Vagina (tissue), 2 donors: Measurements from ENCODE around the gene CALML4. TPM values are rescaled to one million over a fixed set of nuclear protein-coding genes. Genes with fewer than 3 reads are reported as not detected.

Experiments used
- DNase-seq, 2 donors: peaks; one replicate each; pipeline ENCODE4 v3.0.0-alpha.2; 2017; ENCODE audit errors: extremely low spot score in 2 of 2
- H3K27ac ChIP-seq: fragments of 200-600 bp; sonication (generic); one replicate; pipeline ENCODE4 v1.5.1; 2019
- H3K27me3 ChIP-seq: fragments of 200-600 bp; sonication (generic); one replicate; pipeline ENCODE4 v1.5.1; 2019
- H3K36me3 ChIP-seq, 2 donors: fragments of 200-600 bp; sonication (generic); one replicate each; pipeline ENCODE4 v1.5.1; 2017 to 2019
- H3K4me1 ChIP-seq: fragments of 200-600 bp; sonication (generic); one replicate; pipeline ENCODE4 v1.5.1; 2019
- H3K4me3 ChIP-seq, 2 donors: fragments of 200-600 bp; sonication (generic); 1 replicate in 1 of 2; 2 replicates in 1 of 2; pipeline ENCODE4 v1.5.1; 2016 to 2019
- H3K9me3 ChIP-seq: fragments of 200-600 bp; sonication (generic); one replicate; pipeline ENCODE4 v1.5.1; 2019
- POLR2A ChIP-seq, 2 donors: fragments of 450-650 bp; IDR thresholded peaks; one replicate each; pipeline ENCODE4 v1.6.1; 2017; ENCODE audit warnings: antibody characterized with exemption in 2 of 2, mild to moderate bottlenecking in 2 of 2, moderate library complexity in 2 of 2
- POLR2AphosphoS5 ChIP-seq, 2 donors: sonication (generic); formaldehyde crosslinking; IDR thresholded peaks; one replicate each; pipeline ENCODE4 v1.9.0; 2017; ENCODE audit warnings: antibody characterized with exemption in 2 of 2, mild to moderate bottlenecking in 2 of 2, low read depth in 1 of 2; ENCODE audit not compliant: insufficient read depth in 1 of 2
- intact Hi-C: fragments of 100-400 bp; cut with DNase I; formaldehyde crosslinking; loops from one replicate; pipeline ENCODE4 v1.15.1; 2023
- total RNA-seq: library from RNA; depleted of rRNA; stranded (reverse); fragments of >200 nt; gene quantifications from one replicate; pipeline ENCODE4 v1.2.3, GENCODE V29; 2016
- TF ChIP-seq, protein P1 (sequence below), 3 experiments: fragments of 450-650 bp in 2 of 3; fragments of 200-600 bp in 1 of 3; sonication (generic) in 1 of 3; IDR thresholded peaks; one replicate each; pipeline ENCODE4 v1.5.1; 2017 to 2019; ENCODE audit warnings: antibody characterized with exemption in 3 of 3, mild to moderate bottlenecking in 2 of 3, moderate library complexity in 2 of 3

Gene CALML4, protein sequence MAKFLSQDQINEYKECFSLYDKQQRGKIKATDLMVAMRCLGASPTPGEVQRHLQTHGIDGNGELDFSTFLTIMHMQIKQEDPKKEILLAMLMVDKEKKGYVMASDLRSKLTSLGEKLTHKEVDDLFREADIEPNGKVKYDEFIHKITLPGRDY
- total RNA-seq, result 6.1 TPM

DNA sequence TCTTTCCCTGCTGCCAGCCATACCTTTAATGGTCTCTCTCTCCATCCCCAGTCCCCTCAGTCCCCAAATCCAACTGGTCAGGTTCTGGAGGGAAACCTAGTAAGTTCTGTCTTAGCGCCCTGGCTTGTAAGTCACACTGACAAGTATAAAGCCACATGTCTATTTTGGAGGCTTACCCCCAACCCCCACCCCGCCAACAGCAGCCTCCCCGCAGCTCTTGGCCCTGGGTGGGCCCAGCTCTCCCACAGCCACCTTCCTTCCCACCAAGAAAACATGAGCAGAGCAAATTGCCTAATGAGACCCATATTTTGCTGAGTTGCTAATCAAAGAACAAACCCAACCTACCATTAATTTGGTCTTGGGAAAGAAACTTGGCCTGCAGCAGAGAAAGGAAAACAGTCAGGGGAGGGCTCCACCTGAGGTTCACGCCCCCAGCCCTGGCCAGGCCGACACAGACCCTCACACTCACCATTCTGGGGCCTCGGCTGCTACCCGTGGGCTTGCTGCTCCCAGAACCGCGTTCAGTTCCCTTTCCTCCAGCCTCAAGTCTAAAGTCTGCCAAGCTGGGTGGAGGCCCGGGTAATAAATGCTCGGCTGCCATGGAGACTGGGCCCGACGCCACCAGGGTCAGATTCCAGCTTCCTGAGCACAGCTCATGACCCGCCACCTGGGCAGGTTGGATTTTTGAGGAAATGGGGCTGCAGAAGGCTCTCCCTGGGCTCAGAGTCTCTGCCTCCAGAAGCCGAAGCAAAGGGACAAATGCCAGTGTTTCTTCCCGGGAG is at the start of gene CALML4:
CALML4 (minus strand) TSS at position 557 of the 782 bp plus-strand sequence; CDS start at position 472, 85 bp downstream.
- H3K27me3 ChIP-seq, result no peaks in the 10 kb centered on the region
- intact Hi-C loops, result no loop called here
- DNase-seq, result peak in 1 of 2 donors; percentile 88
- H3K9me3 ChIP-seq, result no peaks in the 10 kb centered on the region
- peak in 1 of 2 donors; percentile 31 for TF ChIP-seq POLR2AphosphoS5 (IDR thresholded peaks at IDR 0.05; ENCODE audit: insufficient read depth in 1 of 2, low read depth in 1 of 2)
- TF ChIP-seq, protein P1, sequence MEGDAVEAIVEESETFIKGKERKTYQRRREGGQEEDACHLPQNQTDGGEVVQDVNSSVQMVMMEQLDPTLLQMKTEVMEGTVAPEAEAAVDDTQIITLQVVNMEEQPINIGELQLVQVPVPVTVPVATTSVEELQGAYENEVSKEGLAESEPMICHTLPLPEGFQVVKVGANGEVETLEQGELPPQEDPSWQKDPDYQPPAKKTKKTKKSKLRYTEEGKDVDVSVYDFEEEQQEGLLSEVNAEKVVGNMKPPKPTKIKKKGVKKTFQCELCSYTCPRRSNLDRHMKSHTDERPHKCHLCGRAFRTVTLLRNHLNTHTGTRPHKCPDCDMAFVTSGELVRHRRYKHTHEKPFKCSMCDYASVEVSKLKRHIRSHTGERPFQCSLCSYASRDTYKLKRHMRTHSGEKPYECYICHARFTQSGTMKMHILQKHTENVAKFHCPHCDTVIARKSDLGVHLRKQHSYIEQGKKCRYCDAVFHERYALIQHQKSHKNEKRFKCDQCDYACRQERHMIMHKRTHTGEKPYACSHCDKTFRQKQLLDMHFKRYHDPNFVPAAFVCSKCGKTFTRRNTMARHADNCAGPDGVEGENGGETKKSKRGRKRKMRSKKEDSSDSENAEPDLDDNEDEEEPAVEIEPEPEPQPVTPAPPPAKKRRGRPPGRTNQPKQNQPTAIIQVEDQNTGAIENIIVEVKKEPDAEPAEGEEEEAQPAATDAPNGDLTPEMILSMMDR (IDR thresholded peaks at IDR 0.05), result no peak
- peaks cover 44% of the 10 kb centered on the region for H3K4me1 ChIP-seq
- H3K27ac ChIP-seq, result peak within 1 kb of the TSS; percentile 48
- H3K36me3 ChIP-seq, result no peaks in the 10 kb centered on the region
- peak within 1 kb of the TSS; percentile 12 to 19 for H3K4me3 ChIP-seq

DNA sequence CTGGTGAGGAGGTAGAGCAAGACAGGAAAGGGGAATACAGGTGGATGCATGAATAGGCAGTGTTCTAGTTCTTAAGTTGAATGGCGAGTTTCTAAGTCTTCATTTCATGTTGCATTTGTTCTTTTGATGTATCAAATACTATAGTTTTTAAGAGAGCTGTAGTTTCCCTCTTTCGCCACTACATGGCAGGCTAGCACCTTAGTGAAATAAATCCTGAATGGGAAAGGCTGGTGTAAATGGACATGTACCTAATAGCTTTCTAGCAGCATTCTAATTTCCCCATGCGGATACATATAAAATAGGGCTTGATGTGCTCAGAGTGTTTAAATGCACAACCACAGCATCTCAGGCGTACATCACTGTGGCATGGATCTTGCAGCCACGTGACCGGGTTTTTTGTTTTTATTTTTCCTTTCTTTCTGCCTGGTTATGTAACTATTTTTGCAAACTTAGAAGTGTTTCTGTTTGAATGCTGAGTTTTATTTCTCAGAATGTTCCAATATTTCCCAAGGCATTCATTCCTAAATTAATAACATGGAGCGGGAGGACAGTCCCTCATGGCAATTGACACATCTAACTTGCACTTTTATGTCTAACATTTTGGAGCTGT is 47.9 kb upstream of the CALML4 start:
- DNase-seq, result no peak
- Histone ChIP-seq H3K4me1 (peaks cover 24% of the 10 kb centered on the region), H3K27ac (peak overlapping the region; percentile 17), H3K36me3 (no peaks in the 10 kb centered on the region), H3K4me3 (no peak overlapping the region), H3K9me3 (no peaks in the 10 kb centered on the region), H3K27me3 (no peaks in the 10 kb centered on the region)
- TF ChIP-seq POLR2A (IDR thresholded peaks at IDR 0.05) (no peak), POLR2AphosphoS5 (IDR thresholded peaks at IDR 0.05; ENCODE audit: insufficient read depth in 1 of 2, low read depth in 1 of 2) (peak in 1 of 2 donors; percentile 83)
- TF ChIP-seq, protein P1 (IDR thresholded peaks at IDR 0.05), result peak; percentile 77 to 89 (median 85)
- intact Hi-C loops, result loop anchor here (10.0 kb wide), 1 partner anchor 52 kb away; no protein-coding TSS in a partner anchor

DNA sequence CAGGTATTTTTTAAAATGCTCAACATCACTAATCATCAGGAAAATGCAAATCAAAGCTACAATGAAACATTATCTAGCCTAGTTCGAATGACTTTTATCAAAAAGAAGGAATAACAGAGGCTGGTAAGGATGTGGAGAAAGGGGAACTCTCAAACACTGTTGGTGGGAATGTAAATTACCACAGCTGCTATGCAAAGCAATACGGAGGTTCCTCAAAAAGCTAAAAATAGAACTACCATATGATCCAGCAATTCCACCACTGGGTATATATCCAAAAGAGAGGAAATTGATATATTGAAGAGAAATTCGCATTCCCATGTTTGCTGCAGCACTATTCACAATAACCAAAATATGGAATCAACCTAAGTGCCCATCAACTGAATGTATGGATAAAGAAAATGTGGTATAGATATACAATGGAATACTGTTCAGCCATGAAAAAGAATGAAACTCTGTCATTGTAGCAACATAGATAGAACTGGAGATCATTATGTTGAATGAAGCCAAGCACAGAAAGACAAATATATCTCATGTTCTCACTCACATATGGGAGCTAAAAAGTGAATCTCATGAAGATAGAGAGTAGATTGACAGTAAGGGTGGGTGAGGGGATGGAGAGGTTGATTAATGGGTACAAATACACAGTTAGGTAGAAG is 44.1 kb upstream of the CALML4 start:
- Histone ChIP-seq H3K4me1 (peaks cover 7% of the 10 kb centered on the region), H3K9me3 (no peaks in the 10 kb centered on the region), H3K4me3 (no peak overlapping the region), H3K27me3 (no peaks in the 10 kb centered on the region), H3K36me3 (no peaks in the 10 kb centered on the region), H3K27ac (no peak overlapping the region)
- intact Hi-C loops, result no loop called here
- TF ChIP-seq POLR2A (IDR thresholded peaks at IDR 0.05) (no peak), POLR2AphosphoS5 (IDR thresholded peaks at IDR 0.05; ENCODE audit: insufficient read depth in 1 of 2, low read depth in 1 of 2) (no peak)
- TF ChIP-seq, protein P1 (IDR thresholded peaks at IDR 0.05), result no peak
- DNase-seq, result no peak

DNA sequence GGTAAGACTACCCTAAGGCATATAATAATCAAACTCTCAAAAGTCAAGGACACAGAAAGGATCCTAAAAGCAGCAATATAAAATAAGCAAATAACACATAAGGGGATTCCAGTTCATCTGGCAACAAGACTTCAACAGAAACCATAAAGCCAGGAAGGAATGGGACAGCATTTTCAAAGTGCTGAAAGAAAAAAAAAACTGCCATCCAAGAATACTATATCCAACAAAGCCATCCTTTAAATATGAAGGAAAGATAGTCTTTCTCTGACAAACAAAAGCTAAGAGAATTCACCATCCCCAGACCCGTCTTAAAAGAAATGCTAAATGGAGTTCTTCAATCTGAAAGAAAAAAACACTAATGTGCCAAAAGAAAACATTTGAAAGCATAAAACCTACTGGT is 39.1 kb upstream of the CALML4 start:
- no peak overlapping the region for H3K27ac ChIP-seq
- no peak overlapping the region for H3K4me3 ChIP-seq
- H3K36me3 ChIP-seq, result no peaks in the 10 kb centered on the region
- no peaks in the 10 kb centered on the region for H3K27me3 ChIP-seq
- TF ChIP-seq, protein P1 (IDR thresholded peaks at IDR 0.05), result no peak
- no peak for TF ChIP-seq POLR2A (IDR thresholded peaks at IDR 0.05)
- no peak for TF ChIP-seq POLR2AphosphoS5 (IDR thresholded peaks at IDR 0.05; ENCODE audit: insufficient read depth in 1 of 2, low read depth in 1 of 2)
- DNase-seq, result no peak
- H3K4me1 ChIP-seq, result no peaks in the 10 kb centered on the region
- H3K9me3 ChIP-seq, result no peaks in the 10 kb centered on the region
- intact Hi-C loops, result no loop called here
